Measurements from ENCODE around the gene GLOD4. TPM values are rescaled to one million over a fixed set of nuclear protein-coding genes. Genes with fewer than 3 reads are reported as not detected.
"Not testable (repeated sequence)": the region's sequence is repeated elsewhere in the genome, so short reads cannot be mapped to it uniquely, and the experiment has no call there.

The GLOD4 gene
- total and polyA plus RNA-seq, 10 of the 15 experiments (the other 5 are each of a cell fraction or from before 2014, with no cell fraction given): 40.8 to 107 (median 81.2) TPM

GRCh38 chr17:806346-806745 is 24.3 kb upstream of the GLOD4 start (continued):
- TF ChIP-seq BHLHE40 (IDR thresholded peaks at IDR 0.05; ENCODE audit: borderline replicate concordance in 1 of 2, low read depth in 2 of 2, low read length in 1 of 2) (no peak), BMI1 (IDR thresholded peaks at IDR 0.05; ENCODE audit: borderline replicate concordance) (no peak), POLR2A (IDR thresholded peaks at IDR 0.05; ENCODE audit: low read depth, low read length) (no peak), ZNF384 (IDR thresholded peaks at IDR 0.05; ENCODE audit: borderline replicate concordance, low read depth, low read length) (no peak), POLR2AphosphoS2 (IDR thresholded peaks at IDR 0.05; ENCODE audit: low read depth, low read length) (no peak), JUND (IDR thresholded peaks at IDR 0.05; ENCODE audit: low read depth, low read length) (no peak)

- H3K4me1 ChIP-seq (ENCODE audit: control insufficient read depth, insufficient read depth, low read length); H3K36me3 ChIP-seq (ENCODE audit: control insufficient read depth in 2 of 2, insufficient read depth in 2 of 2, low read length in 1 of 2); RAD21 ChIA-PET (ENCODE audit: unreplicated experiment); H4K20me1 ChIP-seq (ENCODE audit: control insufficient read depth, insufficient read depth); ATAC-seq; H3K79me2 ChIP-seq (ENCODE audit: control insufficient read depth, insufficient read depth, low read length); H3K4me3 ChIP-seq; DNase-seq (ENCODE audit: low read depth, low spot score); H3K9me3 ChIP-seq (replicated peaks; ENCODE audit: control insufficient read depth, insufficient read depth, low read length); H3K4me2 ChIP-seq (ENCODE audit: control insufficient read depth, insufficient read depth); SMC1A ChIA-PET (ENCODE audit: uncharacterized antibody, unreplicated experiment); intact Hi-C loops (cut with micrococcal nuclease; ENCODE audit: unreplicated experiment); POLR2A ChIA-PET; H3K9ac ChIP-seq (ENCODE audit: control insufficient read depth, insufficient read depth, low read length); H2AFZ ChIP-seq (ENCODE audit: control insufficient read depth, low read depth, low read length); H3K27ac ChIP-seq (ENCODE audit: control insufficient read depth, insufficient read depth); BruUV-seq (replicated peaks); H3K27me3 ChIP-seq (replicated peaks in 1 of 2; ENCODE audit: control insufficient read depth in 2 of 2, insufficient read depth in 2 of 2, low read length in 1 of 2); FAIRE-seq; in situ Hi-C loops (cut with MboI): not testable (repeated sequence)
- CTCF ChIA-PET: interaction anchor here (1.4 kb wide), 1 partner anchor 14 kb away, joined by 3 read pairs; no protein-coding TSS in a partner anchor
- WGBS (ENCODE audit: insufficient coverage, insufficient replicate concordance, low lambda C conversion rate, missing lambda C conversion rate): 64% methylated on average over 8 of the region's 23 CpGs
Measured at GRCh38 chr17:805886-806285, 23.8 kb upstream of the GLOD4 start.

Measured in GM12878 (cell line).